Sigmoid colon (tissue), 7 donors: Measurements from ENCODE around the gene STON1. TPM values are rescaled to one million over a fixed set of nuclear protein-coding genes. Genes with fewer than 3 reads are reported as not detected.

Source experiments
- DNase-seq: peaks from one replicate; pipeline ENCODE4 v3.0.0-alpha.2; 2019
- H3K27ac ChIP-seq, 4 donors: fragments of 200-600 bp; sonication (generic); one replicate each; pipeline ENCODE4 v1.5.1; 2016 to 2019; ENCODE audit warnings: mild to moderate bottlenecking in 1 of 4
- H3K27me3 ChIP-seq, 3 donors: fragments of 200-600 bp; sonication (generic); one replicate each; pipeline ENCODE4 v1.5.1; 2019; ENCODE audit warnings: mild to moderate bottlenecking in 1 of 3
- H3K36me3 ChIP-seq, 4 donors: fragments of 200-600 bp; sonication (generic); one replicate each; pipeline ENCODE4 v1.5.1; 2016 to 2019
- H3K4me1 ChIP-seq, 4 donors: fragments of 200-600 bp; sonication (generic); one replicate each; pipeline ENCODE4 v1.5.1; 2017 to 2019
- H3K4me3 ChIP-seq, 4 donors: fragments of 200-600 bp; sonication (generic); one replicate each; pipeline ENCODE4 v1.5.1; 2017 to 2019; ENCODE audit warnings: mild to moderate bottlenecking in 2 of 4, moderate library complexity in 1 of 4
- H3K9me3 ChIP-seq, 4 donors: fragments of 200-600 bp in 3 of 4; sonication (generic) in 3 of 4; one replicate each; pipeline versions ENCODE4 v1.5.1 to v1.6.1; 2013 to 2019
- EP300 ChIP-seq, 4 donors: sonication (generic); formaldehyde crosslinking; IDR thresholded peaks; one replicate each; pipeline ENCODE4 v1.6.1; 2017; ENCODE audit warnings: antibody characterized with exemption in 4 of 4
- POLR2A ChIP-seq, 2 donors: fragments of 450-650 bp; IDR thresholded peaks; one replicate each; pipeline ENCODE4 v1.6.1; 2016; ENCODE audit warnings: antibody characterized with exemption in 2 of 2, mild to moderate bottlenecking in 2 of 2, moderate library complexity in 2 of 2
- POLR2AphosphoS5 ChIP-seq, 4 donors: sonication (generic); formaldehyde crosslinking; IDR thresholded peaks; one replicate each; pipeline ENCODE4 v1.6.1; 2017; ENCODE audit warnings: antibody characterized with exemption in 4 of 4
- WGBS, 2 donors: extraction: QIAGEN DNeasy Blood & Tissue Kit; methylation state at CpG; one replicate each; pipeline ENCODE4 v1.1.7; 2013; 5-methylcytosine and 5-hydroxymethylcytosine counted together
- intact Hi-C: fragments of 100-400 bp; cut with DNase I; formaldehyde crosslinking; loops from one replicate; pipeline ENCODE4 v1.15.1; 2023
- polyA plus RNA-seq, 3 donors: library from polyadenylated mRNA; stranded (reverse); fragments of 200-250 nt; gene quantifications; one replicate each; pipeline ENCODE4 v1.2.3, GENCODE V29; 2013
- total RNA-seq, 4 donors: library from RNA; depleted of rRNA; stranded (reverse); fragments of >200 nt; gene quantifications; one replicate each; pipeline ENCODE4 v1.1.0, GENCODE V29; 2016
- TF ChIP-seq, protein P1 (sequence below), 4 experiments: fragments of 450-650 bp in 3 of 4; fragments of 200-600 bp in 1 of 4; IDR thresholded peaks; one replicate each; pipeline ENCODE4 v1.5.1; 2016 to 2019; ENCODE audit warnings: antibody characterized with exemption in 4 of 4, mild to moderate bottlenecking in 3 of 4, moderate library complexity in 2 of 4
- donor health status: healthy with polysubstance abuse.
- donor health status: Bipolar disorder and iron deficiency.
- donor health status: healthy.

The STON1 gene
- total and polyA plus RNA-seq, 7 donors: 1.8 to 218 (median 121) TPM

DNA sequence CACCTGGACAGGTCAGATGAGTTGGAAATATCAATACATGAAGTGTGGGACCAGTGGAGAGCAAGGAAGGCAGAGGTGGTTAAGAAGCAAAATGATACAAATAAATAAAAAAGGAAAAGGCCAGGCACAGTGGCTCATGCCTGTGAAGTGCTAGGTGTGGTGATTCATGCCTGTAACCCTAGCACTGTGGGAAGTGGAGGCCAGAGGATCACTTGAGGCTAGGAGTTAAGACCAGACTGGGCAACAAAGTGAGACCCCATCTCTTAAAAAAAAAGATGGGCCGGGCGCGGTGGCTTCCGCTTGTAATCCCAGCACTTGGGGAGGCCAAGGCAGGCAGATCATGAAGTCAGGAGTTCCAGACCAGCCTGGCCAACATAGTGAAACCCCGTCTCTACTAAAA is 2.9 kb downstream of the STON1 start:
- H3K4me3 ChIP-seq: peak overlapping the region in 3 of 4 donors; percentile 71 to 90 (median 78)
- H3K27ac ChIP-seq: peak overlapping the region; percentile 93 to 98 (median 96)
- no peak for DNase-seq
- no peaks in the 10 kb centered on the region for H3K9me3 ChIP-seq
- 98 to 99% methylated on average over 5 of the region's 5 CpGs for WGBS, 2 donors
- H3K36me3 ChIP-seq: peaks cover 0 to 4% (median 0%) of the 10 kb centered on the region in 4 donors
- H3K4me1 ChIP-seq: peaks cover 0 to 62% (median 51%) of the 10 kb centered on the region in 4 donors
- H3K27me3 ChIP-seq: no peaks in the 10 kb centered on the region
- TF ChIP-seq EP300 (IDR thresholded peaks at IDR 0.05): no peak
- TF ChIP-seq, protein P1, sequence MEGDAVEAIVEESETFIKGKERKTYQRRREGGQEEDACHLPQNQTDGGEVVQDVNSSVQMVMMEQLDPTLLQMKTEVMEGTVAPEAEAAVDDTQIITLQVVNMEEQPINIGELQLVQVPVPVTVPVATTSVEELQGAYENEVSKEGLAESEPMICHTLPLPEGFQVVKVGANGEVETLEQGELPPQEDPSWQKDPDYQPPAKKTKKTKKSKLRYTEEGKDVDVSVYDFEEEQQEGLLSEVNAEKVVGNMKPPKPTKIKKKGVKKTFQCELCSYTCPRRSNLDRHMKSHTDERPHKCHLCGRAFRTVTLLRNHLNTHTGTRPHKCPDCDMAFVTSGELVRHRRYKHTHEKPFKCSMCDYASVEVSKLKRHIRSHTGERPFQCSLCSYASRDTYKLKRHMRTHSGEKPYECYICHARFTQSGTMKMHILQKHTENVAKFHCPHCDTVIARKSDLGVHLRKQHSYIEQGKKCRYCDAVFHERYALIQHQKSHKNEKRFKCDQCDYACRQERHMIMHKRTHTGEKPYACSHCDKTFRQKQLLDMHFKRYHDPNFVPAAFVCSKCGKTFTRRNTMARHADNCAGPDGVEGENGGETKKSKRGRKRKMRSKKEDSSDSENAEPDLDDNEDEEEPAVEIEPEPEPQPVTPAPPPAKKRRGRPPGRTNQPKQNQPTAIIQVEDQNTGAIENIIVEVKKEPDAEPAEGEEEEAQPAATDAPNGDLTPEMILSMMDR (IDR thresholded peaks at IDR 0.05): no peak
- TF ChIP-seq POLR2AphosphoS5 (IDR thresholded peaks at IDR 0.05): no peak
- no peak for TF ChIP-seq POLR2A (IDR thresholded peaks at IDR 0.05)
- intact Hi-C loops: loop anchor here (5.0 kb wide), 1 partner anchor 54 kb away; no protein-coding TSS in a partner anchor

DNA sequence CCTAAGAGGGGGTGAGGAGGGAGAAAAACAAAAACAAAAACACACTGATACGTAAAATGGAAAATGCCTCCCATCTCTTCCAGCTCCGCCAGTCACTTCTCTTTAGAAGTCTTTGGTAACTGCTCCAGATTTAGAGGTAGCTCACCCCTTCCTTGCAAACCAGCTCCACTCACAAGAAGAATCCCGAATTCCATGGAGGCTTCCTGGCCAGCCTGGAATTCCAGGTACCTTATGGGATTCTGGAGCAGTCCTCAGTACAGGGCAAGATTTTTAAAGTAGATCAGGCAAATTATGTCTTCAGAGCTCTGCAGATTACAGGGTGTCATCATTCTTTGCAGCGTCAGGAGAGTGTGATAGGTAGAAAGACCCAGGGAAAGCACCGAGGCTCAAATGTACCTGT is 4.8 kb downstream of the STON1 start:
- H3K27ac ChIP-seq: peak overlapping the region; percentile 4 to 98 (median 72)
- peaks cover 0 to 56% (median 45%) of the 10 kb centered on the region in 4 donors for H3K4me1 ChIP-seq
- no peaks in the 10 kb centered on the region for H3K27me3 ChIP-seq
- no peak overlapping the region for H3K4me3 ChIP-seq
- TF ChIP-seq, protein P1 (IDR thresholded peaks at IDR 0.05): no peak
- TF ChIP-seq EP300 (IDR thresholded peaks at IDR 0.05): no peak
- TF ChIP-seq POLR2A (IDR thresholded peaks at IDR 0.05): no peak
- TF ChIP-seq POLR2AphosphoS5 (IDR thresholded peaks at IDR 0.05): no peak
- intact Hi-C loops: loop anchor here (5.0 kb wide), 1 partner anchor 53 kb away; no protein-coding TSS in a partner anchor
- no peaks in the 10 kb centered on the region for H3K9me3 ChIP-seq
- no peak for DNase-seq
- peaks cover 0 to 13% (median under 1%) of the 10 kb centered on the region in 4 donors for H3K36me3 ChIP-seq
- WGBS, 2 donors: 85 to 90% methylated on average over 5 of the region's 5 CpGs

- intact Hi-C loops: no loop called here
- no peak for DNase-seq
- peaks cover 0 to 71% (median 53%) of the 10 kb centered on the region in 4 donors for H3K4me1 ChIP-seq
- no peaks in the 10 kb centered on the region for H3K27me3 ChIP-seq
- H3K27ac ChIP-seq: peak overlapping the region in 3 of 4 donors; percentile 3 to 36 (median 30)
- no peak overlapping the region for H3K4me3 ChIP-seq
- peaks cover 0 to 17% (median 2%) of the 10 kb centered on the region in 4 donors for H3K36me3 ChIP-seq
- 93 to 94% methylated on average over 7 of the region's 7 CpGs for WGBS, 2 donors
- no peak for TF ChIP-seq POLR2AphosphoS5 (IDR thresholded peaks at IDR 0.05)
- no peak for TF ChIP-seq EP300 (IDR thresholded peaks at IDR 0.05)
- TF ChIP-seq POLR2A (IDR thresholded peaks at IDR 0.05): no peak
- TF ChIP-seq, protein P1 (IDR thresholded peaks at IDR 0.05): no peak
- no peaks in the 10 kb centered on the region for H3K9me3 ChIP-seq
Observed at GRCh38 chr2:48540237-48540935, 10.4 kb downstream of the STON1 start.

GRCh38 chr2:48541666-48542389 is 11.9 kb downstream of the STON1 start:
- intact Hi-C loops: no loop called here
- no peak for DNase-seq
- Histone ChIP-seq H3K27ac (peak overlapping the region in 3 of 4 donors; percentile 8 to 48 (median 10)), H3K27me3 (no peaks in the 10 kb centered on the region), H3K36me3 (peaks cover 0 to 17% (median 4%) of the 10 kb centered on the region in 4 donors), H3K4me3 (no peak overlapping the region), H3K4me1 (peaks cover 0 to 76% (median 61%) of the 10 kb centered on the region in 4 donors), H3K9me3 (no peaks in the 10 kb centered on the region)
- 89 to 94% methylated on average over 7 of the region's 7 CpGs for WGBS, 2 donors
- TF ChIP-seq EP300 (IDR thresholded peaks at IDR 0.05): no peak
- no peak for TF ChIP-seq POLR2A (IDR thresholded peaks at IDR 0.05)
- TF ChIP-seq, protein P1 (IDR thresholded peaks at IDR 0.05): no peak
- no peak for TF ChIP-seq POLR2AphosphoS5 (IDR thresholded peaks at IDR 0.05)
